SJSA1 (cell line): Measurements from ENCODE around the gene TGFBR1. TPM values are rescaled to one million over a fixed set of nuclear protein-coding genes. Genes with fewer than 3 reads are reported as not detected.

Source experiments
- DNase-seq, 2 experiments: peaks; one replicate each; pipeline ENCODE4 v3.0.0-alpha.2; 2015 to 2020; ENCODE audit warnings: low spot score in 2 of 2, low read depth in 1 of 2
- H3K27ac ChIP-seq: fragments of 250-450 bp; sonication (Bioruptor Pico); 2 replicates; pipeline ENCODE4 v1.5.1; 2020; ENCODE audit warnings: mild to moderate bottlenecking, moderate library complexity
- H3K27me3 ChIP-seq: fragments of 250-450 bp; sonication (Bioruptor Pico); replicated peaks from 2 replicates; pipeline ENCODE4 v1.5.1; 2020; ENCODE audit warnings: mild to moderate bottlenecking, moderate library complexity
- H3K36me3 ChIP-seq: fragments of 250-450 bp; sonication (Bioruptor Pico); 2 replicates; pipeline ENCODE4 v1.5.1; 2020; ENCODE audit warnings: mild to moderate bottlenecking
- H3K4me1 ChIP-seq: fragments of 250-450 bp; sonication (Bioruptor Pico); replicated peaks from 2 replicates; pipeline ENCODE4 v1.6.1; 2021; ENCODE audit warnings: mild to moderate bottlenecking
- H3K4me3 ChIP-seq: fragments of 250-450 bp; sonication (Bioruptor Pico); 2 replicates; pipeline ENCODE4 v1.5.1; 2020; ENCODE audit warnings: mild to moderate bottlenecking
- H3K9me3 ChIP-seq: fragments of 250-450 bp; sonication (Bioruptor Pico); replicated peaks from 2 replicates; pipeline ENCODE4 v1.5.1; 2020; ENCODE audit warnings: mild to moderate bottlenecking
- total RNA-seq: library from RNA; depleted of rRNA; stranded (reverse); fragments of >200 nt; shearing (Covaris generic); gene quantifications from 2 replicates; pipeline ENCODE4 v1.2.3, GENCODE V29; 2014

Gene TGFBR1
- total RNA-seq, 1 experiment from 2014 or later = 36.0 TPM

DNA sequence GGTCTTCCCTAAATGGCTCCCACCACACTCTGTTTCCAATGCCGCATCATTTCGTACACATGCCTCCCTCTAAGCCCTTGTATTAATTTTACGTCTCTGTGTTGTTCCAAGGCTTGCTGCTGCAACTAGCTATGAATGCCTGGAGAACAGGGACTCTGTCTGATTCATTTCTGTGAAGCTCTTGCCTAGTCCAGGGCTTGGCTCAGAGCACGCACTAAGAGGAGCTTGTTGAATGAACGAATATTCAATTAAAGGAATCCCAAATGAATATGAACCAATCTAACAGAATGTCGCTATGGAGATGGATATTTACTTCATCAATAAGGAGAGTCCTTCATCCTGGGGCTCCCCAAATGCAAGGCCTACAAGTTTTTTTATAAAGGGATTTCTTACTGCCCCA is 55.3 kb downstream of the TGFBR1 start:
- no peak for DNase-seq
- Histone ChIP-seq H3K4me3 (no peak overlapping the region), H3K36me3 (no peaks in the 10 kb centered on the region), H3K27me3 (no peaks in the 10 kb centered on the region), H3K4me1 (peaks cover 13% of the 10 kb centered on the region), H3K9me3 (no peaks in the 10 kb centered on the region), H3K27ac (no peak overlapping the region)

DNA sequence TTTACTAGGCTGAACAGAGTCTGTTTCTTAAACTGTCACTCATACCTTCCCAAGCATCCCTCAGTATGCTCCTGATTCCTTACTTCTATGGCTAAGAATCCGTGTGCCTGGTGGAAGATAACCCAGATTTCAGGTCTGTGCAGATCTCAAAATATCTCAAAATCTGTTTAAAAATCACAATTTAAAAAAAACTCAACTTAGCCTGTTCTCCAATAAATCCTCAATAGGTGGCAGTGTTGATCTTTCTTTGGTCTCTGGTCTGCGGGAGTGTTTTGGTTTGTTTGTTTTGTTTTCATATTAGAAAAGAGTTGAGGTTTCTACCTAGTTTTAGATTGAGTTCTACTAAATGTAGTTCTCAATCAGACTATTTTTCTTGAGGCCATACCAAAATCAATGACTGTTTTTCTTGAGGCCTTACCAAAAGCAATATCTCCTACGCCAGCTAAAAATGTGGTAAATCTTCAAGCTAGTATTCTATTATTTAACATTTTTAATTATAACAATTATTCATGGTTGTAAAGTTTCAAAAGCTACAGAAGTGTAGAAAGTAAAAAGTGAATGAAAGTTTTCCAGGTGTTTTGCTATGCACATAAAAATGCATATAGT is 57.9 kb downstream of the TGFBR1 start:
- H3K27ac ChIP-seq = no peak overlapping the region
- H3K36me3 ChIP-seq = no peaks in the 10 kb centered on the region
- peak in 1 of 2 experiments; percentile 42 for DNase-seq
- no peaks in the 10 kb centered on the region for H3K27me3 ChIP-seq
- H3K4me3 ChIP-seq = no peak overlapping the region
- no peaks in the 10 kb centered on the region for H3K4me1 ChIP-seq
- no peaks in the 10 kb centered on the region for H3K9me3 ChIP-seq

DNA sequence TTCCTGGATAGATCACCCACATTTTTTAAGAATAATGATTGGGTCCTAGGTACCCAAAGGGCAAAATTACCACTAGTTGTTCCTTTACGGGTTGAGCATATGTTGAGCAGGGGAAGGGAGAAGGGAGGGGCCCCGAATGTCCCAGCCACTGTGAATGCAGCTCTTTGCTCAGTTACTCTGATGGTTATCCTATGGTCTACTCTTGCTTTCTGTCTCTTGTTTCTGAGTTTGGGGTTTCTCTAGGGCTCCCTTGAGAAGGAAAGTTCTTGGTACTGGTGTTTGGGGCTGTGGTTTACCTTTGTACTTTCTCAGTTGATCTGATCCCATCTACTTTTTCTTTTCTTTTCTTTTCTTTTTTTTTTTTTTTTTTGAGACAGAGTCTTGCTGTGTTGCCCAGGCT is 61.2 kb downstream of the TGFBR1 start:
- Histone ChIP-seq H3K4me1 (peaks cover 4% of the 10 kb centered on the region), H3K36me3 (no peaks in the 10 kb centered on the region), H3K27ac (no peak overlapping the region), H3K9me3 (no peaks in the 10 kb centered on the region), H3K4me3 (no peak overlapping the region), H3K27me3 (no peaks in the 10 kb centered on the region)
- no peak for DNase-seq

DNA sequence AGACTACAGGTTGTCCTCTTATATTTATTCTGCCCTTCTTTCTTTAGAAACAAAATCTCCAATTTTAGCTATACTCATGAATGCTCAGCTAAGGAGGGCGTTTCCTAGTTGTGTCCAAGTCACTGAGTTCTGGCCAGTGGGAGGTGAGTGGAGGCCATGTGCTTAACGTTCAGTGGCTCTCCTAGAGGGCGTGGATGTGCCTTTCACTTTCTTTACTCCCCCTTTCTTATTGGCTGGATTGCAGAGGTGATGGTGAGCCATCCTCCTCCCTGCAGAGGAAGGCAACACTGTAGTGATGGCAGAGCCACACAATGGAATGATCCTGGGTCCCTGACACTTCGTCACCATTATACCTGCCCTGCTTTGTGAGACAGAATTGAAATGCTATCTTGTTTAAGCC is 62.2 kb downstream of the TGFBR1 start:
- peaks cover 10% of the 10 kb centered on the region for H3K4me1 ChIP-seq
- no peak for DNase-seq
- H3K9me3 ChIP-seq = no peaks in the 10 kb centered on the region
- no peaks in the 10 kb centered on the region for H3K27me3 ChIP-seq
- H3K27ac ChIP-seq = no peak overlapping the region
- no peak overlapping the region for H3K4me3 ChIP-seq
- H3K36me3 ChIP-seq = no peaks in the 10 kb centered on the region

DNA sequence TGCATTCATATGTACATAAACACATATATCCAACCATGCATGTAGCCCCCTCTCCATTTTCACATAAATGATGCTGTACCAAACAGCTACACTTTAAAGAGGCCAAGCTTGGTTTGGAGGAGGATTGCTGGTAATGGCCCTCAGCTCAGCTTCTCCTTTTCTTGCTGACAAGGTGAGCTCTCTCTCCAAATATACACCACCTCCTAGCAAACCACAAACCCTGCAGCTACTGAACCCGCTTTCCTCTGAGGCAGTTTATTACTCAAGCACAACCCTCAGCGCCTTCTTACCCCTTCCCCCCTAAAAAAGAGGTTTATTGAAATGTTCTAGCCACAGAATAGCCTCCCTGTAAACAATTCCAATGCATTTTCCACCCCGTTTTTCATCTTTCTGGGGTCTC is 62.8 kb downstream of the TGFBR1 start:
- H3K4me1 ChIP-seq = peaks cover 13% of the 10 kb centered on the region
- no peak overlapping the region for H3K4me3 ChIP-seq
- H3K36me3 ChIP-seq = no peaks in the 10 kb centered on the region
- no peaks in the 10 kb centered on the region for H3K27me3 ChIP-seq
- no peaks in the 10 kb centered on the region for H3K9me3 ChIP-seq
- no peak overlapping the region for H3K27ac ChIP-seq
- no peak for DNase-seq

DNA sequence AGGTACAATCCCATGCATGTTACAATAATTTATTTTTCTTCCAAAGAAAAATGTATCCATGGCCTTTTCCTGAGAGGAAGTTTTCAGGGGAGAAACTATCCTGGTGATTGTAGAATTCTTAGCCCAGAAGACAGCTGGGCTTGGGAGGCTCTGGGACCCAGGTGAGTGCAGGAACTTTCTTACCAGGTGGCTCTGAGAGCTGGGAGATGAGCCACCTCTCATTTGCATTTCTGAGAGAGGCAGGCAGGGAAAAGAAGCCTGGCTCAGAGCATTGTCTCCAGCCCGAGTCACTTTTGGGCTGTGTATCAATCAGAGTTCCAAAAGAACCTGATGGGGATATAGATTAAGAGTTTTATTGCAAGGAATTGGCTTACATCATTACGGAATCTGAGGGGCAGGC is 64.2 kb downstream of the TGFBR1 start:
- DNase-seq = no peak
- Histone ChIP-seq H3K36me3 (no peaks in the 10 kb centered on the region), H3K4me3 (no peak overlapping the region), H3K27ac (no peak overlapping the region), H3K27me3 (no peaks in the 10 kb centered on the region), H3K4me1 (peaks cover 19% of the 10 kb centered on the region), H3K9me3 (no peaks in the 10 kb centered on the region)

DNA sequence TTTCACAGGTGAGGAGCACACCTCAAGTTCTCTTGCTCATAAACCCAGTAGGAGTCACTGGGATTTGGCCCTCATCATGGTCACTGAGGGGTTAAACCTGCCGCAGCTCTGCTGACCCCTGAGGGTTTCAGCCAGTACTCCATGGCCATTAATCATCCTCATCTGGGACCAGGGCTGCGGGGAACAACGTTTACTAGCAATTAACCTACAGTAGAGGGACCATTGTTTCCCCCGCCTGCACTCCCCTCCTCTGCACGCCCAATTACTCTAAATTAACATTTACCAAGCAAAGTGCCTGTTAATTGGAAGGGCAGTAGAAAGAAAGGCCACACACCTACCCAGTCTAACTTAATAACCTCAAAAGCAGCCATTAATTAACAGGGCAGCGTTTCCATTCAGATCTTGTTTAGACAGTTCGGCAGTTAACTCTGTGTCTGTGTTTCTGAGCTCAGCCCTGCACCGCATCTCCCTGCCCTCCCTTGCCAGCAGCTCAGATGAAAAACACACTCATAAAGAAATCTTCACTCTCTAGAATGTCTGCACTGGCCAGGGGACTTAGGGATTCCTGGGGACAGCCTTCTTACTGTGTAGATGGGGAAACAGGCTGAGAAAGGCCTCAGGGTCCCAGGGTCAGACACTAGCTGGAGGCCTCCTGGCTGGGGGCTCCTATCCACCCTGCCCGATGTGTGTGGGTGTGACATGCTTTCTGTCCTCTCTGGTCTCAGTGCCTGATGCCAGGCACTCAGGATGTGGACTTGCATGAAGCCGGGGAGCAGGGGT is 65.3 kb downstream of the TGFBR1 start:
- Histone ChIP-seq H3K4me3 (no peak overlapping the region), H3K27me3 (no peaks in the 10 kb centered on the region), H3K27ac (no peak overlapping the region), H3K36me3 (no peaks in the 10 kb centered on the region), H3K9me3 (no peaks in the 10 kb centered on the region), H3K4me1 (peaks cover 21% of the 10 kb centered on the region)
- DNase-seq = no peak

DNA sequence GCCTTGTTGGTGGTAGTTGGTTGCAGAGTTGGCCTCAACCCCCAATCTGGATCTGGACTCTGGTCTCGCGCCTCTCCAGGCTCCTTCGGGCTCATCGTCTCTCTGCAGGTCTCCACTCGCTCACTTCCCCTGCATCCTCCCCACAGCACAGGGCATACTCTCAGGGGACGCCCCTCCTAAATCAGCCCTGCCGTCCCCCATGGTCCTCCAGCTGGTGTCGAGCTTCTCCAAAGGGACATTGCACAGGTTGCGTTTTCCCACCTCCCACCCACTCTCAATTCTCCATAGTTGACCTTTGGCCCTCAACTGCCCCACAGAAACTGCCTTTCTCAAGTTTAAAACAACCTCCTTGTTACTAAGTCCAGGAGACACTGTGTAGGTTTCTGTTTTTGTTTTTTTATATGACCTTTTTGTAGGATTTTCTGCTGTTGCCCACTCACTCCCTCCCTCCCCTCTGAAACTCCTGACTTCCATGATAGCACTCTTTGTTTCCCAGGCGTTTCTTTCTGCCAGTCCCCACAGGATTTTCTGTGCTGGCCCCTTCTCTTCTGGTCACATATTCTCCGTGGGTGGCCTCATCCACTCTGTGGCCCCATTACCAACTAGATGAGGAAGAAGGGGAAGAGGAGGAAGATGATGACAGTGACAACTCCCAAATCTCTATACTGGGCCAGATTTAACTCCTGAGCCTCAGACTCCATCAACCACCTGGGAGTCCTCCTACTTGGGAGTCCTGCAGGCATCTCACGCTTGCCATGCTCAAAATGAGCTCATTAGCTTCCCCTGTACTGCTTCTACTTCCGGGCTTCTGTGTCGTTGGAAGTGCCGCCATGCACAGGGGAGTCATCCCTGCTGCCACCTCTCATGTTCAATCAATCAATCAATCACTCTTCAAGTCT is 66.6 kb downstream of the TGFBR1 start:
- H3K4me1 ChIP-seq = peaks cover 21% of the 10 kb centered on the region
- H3K27ac ChIP-seq = no peak overlapping the region
- DNase-seq = no peak
- H3K4me3 ChIP-seq = no peak overlapping the region
- H3K27me3 ChIP-seq = no peaks in the 10 kb centered on the region
- H3K9me3 ChIP-seq = no peaks in the 10 kb centered on the region
- H3K36me3 ChIP-seq = no peaks in the 10 kb centered on the region

DNA sequence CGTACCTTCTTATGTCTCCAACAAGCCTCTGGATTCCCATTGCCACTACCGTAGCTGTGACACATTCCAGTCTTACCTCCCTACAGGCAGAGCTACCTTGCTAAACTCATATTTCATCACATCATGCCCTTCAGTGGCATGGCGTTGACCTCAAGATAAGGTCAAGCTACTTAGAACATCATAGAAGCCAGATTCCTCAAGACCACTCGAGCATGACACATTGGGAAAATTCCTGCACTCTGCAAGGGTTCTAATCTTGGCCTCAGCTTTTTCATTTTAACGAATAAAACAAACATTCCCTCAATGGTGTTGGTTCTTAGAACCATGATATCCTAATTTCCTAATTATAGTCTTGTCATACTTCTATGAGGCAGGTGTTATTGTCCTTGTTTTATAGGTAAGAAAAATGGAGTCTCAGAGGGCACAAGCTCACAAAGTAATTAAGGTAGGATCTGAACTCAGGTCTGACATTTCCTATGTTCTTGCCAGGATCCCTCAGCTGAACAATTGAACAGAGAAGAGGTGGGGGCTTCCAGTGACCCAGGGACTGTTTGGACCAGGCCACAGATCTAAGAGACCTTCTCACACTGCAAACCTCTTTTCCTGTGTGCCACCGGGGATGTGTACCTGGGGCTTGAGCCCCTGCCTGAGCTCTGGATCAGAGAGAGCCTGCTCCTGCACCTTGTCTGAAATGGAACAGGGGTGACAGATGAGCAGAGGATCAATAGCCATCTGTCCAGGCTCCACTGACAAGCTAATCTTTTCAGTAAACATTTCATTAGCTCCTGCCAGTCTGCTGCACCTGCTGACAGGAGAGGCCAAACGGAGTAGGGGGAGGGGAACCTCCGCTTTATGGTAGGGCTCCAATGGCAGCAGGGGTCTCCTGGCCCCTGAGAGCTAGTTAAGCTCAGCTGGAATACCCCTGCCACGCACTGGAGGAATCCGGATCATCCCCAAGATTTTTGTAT is 67.5 kb downstream of the TGFBR1 start:
- Histone ChIP-seq H3K27me3 (no peaks in the 10 kb centered on the region), H3K27ac (no peak overlapping the region), H3K9me3 (no peaks in the 10 kb centered on the region), H3K4me3 (no peak overlapping the region), H3K4me1 (peaks cover 21% of the 10 kb centered on the region), H3K36me3 (no peaks in the 10 kb centered on the region)
- DNase-seq = no peak

DNA sequence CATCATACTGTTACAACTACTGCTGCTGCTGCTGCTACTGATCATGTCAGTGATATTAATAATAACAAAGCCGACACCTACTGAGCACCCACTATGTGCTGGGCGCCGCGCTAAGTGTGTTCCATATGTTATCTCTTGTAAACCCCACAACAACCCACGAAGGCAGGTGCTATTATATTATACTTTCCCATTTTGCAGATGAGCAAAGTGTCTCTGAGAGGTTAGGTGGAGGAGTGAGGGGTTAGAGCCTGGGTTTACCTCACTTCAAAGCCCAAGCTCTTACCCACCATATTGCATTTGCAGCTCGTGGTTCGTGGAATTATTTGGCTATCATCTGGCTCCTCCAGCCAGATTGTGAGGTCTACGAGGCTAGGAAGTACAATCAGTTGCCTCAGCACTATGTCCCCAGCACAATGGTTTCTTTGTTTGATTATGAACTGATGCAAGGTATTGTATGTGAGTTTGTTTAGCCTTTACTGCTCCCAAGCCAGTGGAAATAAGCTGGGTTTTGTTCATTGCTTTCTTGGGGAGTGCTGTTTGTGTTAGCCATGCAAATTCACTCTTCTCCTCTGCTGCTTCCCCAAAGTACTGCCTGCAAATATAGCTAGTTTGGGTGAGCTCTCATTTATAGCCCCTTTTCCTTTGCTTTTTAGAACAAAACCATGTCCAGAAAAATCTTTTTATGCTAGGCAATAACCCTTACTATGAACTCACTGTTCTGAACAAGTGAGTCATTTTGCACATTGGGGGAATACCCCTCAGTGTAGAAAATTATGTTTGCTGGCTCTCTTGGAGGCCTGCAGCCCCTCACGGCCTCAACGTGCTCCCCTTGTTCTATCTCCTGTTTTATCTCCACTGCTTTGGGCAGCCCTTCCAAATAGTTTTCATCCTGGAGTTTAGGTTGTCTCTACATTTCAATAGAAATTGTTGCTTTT is 68.9 kb downstream of the TGFBR1 start:
- Histone ChIP-seq H3K27ac (no peak overlapping the region), H3K9me3 (no peaks in the 10 kb centered on the region), H3K4me1 (peaks cover 21% of the 10 kb centered on the region), H3K4me3 (no peak overlapping the region), H3K27me3 (no peaks in the 10 kb centered on the region), H3K36me3 (no peaks in the 10 kb centered on the region)
- DNase-seq = no peak

DNA sequence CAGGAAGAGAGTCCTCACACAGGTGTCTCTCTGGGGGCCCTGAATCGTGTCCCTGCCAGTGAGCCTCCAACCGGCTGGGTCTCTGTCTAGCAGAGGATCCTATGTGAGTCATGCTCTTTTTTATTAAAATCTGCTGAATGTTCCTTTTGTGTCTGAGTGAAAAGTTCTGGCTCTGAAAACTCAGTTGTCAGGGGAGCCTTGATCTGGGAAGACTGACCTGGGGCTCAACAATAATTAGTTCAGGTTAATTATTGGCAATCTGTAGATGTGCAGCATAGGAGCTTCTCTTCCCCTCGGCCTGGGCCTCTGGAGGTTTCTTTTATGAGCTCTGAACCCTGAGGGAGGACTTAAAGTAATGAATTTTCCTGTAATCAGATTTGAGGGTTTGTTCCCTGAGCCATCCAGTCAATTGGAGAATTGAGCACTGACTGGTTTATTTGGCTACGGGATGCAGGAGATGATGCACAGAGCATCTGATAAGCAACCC is 71.7 kb downstream of the TGFBR1 start:
- Histone ChIP-seq H3K27me3 (no peaks in the 10 kb centered on the region), H3K36me3 (no peaks in the 10 kb centered on the region), H3K4me3 (no peak overlapping the region), H3K9me3 (no peaks in the 10 kb centered on the region), H3K27ac (no peak overlapping the region), H3K4me1 (peaks cover 21% of the 10 kb centered on the region)
- DNase-seq = no peak

DNA sequence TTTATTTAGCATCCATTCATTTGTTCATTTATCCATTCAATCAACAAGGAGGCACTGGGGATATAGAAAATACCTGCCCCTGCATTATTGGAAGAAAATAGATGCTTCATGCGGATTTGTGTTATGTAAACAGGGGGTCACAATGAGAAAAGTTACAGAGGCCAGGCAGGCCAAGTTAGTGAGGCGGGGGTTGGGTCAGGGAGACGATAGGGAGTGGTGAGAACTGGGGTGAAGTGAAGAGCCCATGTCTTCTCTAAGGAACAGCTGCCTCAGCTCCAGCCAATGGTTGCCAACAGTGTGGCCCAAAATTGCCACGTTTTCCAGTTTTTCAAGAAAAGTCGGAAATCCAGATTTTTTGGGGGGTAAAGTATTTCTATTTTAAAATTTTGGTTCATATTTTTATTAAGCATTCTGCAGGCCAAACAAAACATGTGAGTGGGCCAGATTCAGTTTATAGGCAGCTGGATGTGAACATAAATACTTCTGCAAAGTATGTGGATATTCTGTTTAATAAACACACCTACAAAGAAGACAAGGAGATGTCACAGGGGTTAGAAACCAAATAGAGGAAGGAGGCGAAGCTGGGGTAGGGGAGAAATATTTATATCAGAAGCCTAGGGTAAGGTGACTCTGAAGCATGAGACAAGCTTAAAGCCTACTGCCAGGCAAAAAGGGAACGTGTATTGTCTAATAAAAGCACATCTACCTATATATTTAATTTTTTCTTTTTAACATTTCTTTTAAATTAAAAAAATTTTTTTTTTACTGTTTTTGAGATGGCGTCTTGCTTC is 72.9 kb downstream of the TGFBR1 start:
- DNase-seq = no peak
- no peak overlapping the region for H3K27ac ChIP-seq
- no peak overlapping the region for H3K4me3 ChIP-seq
- no peaks in the 10 kb centered on the region for H3K27me3 ChIP-seq
- H3K9me3 ChIP-seq = no peaks in the 10 kb centered on the region
- peaks cover 25% of the 10 kb centered on the region for H3K4me1 ChIP-seq
- H3K36me3 ChIP-seq = no peaks in the 10 kb centered on the region
